Measurements from ENCODE around the gene MCL1.
A peak's percentile ranks its signal among the peaks of the same experiment; 100 is the strongest.
"Not testable (repeated sequence)": the region's sequence is repeated elsewhere in the genome, so short reads cannot be mapped to it uniquely, and the experiment has no call there.

The MCL1 gene

GRCh38 chr1:150579110-150579944, at the start of gene MCL1:
MCL1 (minus strand) TSS chr1:150579610; CDS start chr1:150579530, 80 bp downstream.
- DNase-seq (ENCODE audit: low read depth in 1 of 2, low spot score in 1 of 2): peak; percentile 70 to 71

GRCh38 chr1:150628766-150629114, 49.3 kb upstream of the MCL1 start:
- no peak for DNase-seq (ENCODE audit: low read depth in 1 of 2, low spot score in 1 of 2)

GRCh38 chr1:150627826-150628410, 48.5 kb upstream of the MCL1 start:
- no peak for DNase-seq (ENCODE audit: low read depth in 1 of 2, low spot score in 1 of 2)

GRCh38 chr1:150626150-150626549, 46.7 kb upstream of the MCL1 start:
- no peak for DNase-seq (ENCODE audit: low read depth in 1 of 2, low spot score in 1 of 2)

- DNase-seq (ENCODE audit: low read depth in 1 of 2, low spot score in 1 of 2): not testable (repeated sequence)
Measured at GRCh38 chr1:150624546-150624945, 45.1 kb upstream of the MCL1 start.

- not testable (repeated sequence) for DNase-seq (ENCODE audit: low read depth in 1 of 2, low spot score in 1 of 2)
Measured at GRCh38 chr1:150624134-150624533, 44.7 kb upstream of the MCL1 start.

GRCh38 chr1:150622303-150622975, 43.0 kb upstream of the MCL1 start:
- DNase-seq (ENCODE audit: low read depth in 1 of 2, low spot score in 1 of 2): no peak

GRCh38 chr1:150621497-150622302, 42.3 kb upstream of the MCL1 start:
- peak; percentile 22 to 27 for DNase-seq (ENCODE audit: low read depth in 1 of 2, low spot score in 1 of 2)

GRCh38 chr1:150620919-150621318, 41.5 kb upstream of the MCL1 start:
- no peak for DNase-seq (ENCODE audit: low read depth in 1 of 2, low spot score in 1 of 2)

GRCh38 chr1:150619576-150620509, 40.4 kb upstream of the MCL1 start:
- no peak for DNase-seq (ENCODE audit: low read depth in 1 of 2, low spot score in 1 of 2)

- DNase-seq (ENCODE audit: low read depth in 1 of 2, low spot score in 1 of 2): no peak
Measured at GRCh38 chr1:150615346-150616201, 36.2 kb upstream of the MCL1 start.

GRCh38 chr1:150613061-150613920, 33.9 kb upstream of the MCL1 start:
- no peak for DNase-seq (ENCODE audit: low read depth in 1 of 2, low spot score in 1 of 2)

GRCh38 chr1:150612014-150612345, 32.6 kb upstream of the MCL1 start:
- DNase-seq (ENCODE audit: low read depth in 1 of 2, low spot score in 1 of 2): no peak

- DNase-seq (ENCODE audit: low read depth in 1 of 2, low spot score in 1 of 2): no peak
Measured at GRCh38 chr1:150610576-150610975, 31.2 kb upstream of the MCL1 start.

- DNase-seq (ENCODE audit: low read depth in 1 of 2, low spot score in 1 of 2): no peak
Measured at GRCh38 chr1:150609732-150610131, 30.3 kb upstream of the MCL1 start.

- no peak for DNase-seq (ENCODE audit: low read depth in 1 of 2, low spot score in 1 of 2)
Measured at GRCh38 chr1:150606463-150607142, 27.2 kb upstream of the MCL1 start.

GRCh38 chr1:150605451-150605731, 26.0 kb upstream of the MCL1 start:
- DNase-seq (ENCODE audit: low read depth in 1 of 2, low spot score in 1 of 2): not testable (repeated sequence)

- no peak for DNase-seq (ENCODE audit: low read depth in 1 of 2, low spot score in 1 of 2)
Measured at GRCh38 chr1:150604226-150604588, 24.8 kb upstream of the MCL1 start.
